ENCODE data around the gene EMC9. TPM values are rescaled to one million over a fixed set of nuclear protein-coding genes. Genes with fewer than 3 reads are reported as not detected.

Gene EMC9
- polyA plus RNA-seq, 3 donors: 19.8 to 29.7 (median 21.1) TPM

DNA sequence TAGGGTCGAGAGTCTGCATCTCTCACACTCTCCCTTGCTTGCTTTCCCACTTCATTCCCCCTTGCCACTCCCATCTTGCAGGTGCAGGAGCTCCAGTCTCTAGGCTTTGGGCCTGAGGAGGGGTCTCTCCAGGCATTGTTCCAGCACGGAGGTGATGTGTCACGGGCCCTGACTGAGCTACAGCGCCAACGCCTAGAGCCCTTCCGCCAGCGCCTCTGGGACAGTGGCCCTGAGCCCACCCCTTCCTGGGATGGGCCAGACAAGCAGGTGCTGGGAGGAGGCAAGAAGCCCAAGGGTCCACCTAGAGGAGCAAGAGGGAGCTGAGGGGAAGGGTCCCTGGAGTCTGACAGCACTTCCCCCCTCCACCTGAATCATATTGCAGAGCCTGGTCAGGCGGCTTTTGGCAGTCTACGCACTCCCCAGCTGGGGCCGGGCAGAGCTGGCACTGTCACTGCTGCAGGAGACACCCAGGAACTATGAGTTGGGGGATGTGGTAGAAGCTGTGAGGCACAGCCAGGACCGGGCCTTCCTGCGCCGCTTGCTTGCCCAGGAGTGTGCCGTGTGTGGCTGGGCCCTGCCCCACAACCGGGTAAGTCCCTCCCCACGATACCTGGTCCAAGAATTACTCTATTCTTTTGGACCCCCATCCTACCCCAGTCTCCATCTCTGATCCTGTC is 10.2 kb upstream of the EMC9 start:
- no peak for DNase-seq

DNA sequence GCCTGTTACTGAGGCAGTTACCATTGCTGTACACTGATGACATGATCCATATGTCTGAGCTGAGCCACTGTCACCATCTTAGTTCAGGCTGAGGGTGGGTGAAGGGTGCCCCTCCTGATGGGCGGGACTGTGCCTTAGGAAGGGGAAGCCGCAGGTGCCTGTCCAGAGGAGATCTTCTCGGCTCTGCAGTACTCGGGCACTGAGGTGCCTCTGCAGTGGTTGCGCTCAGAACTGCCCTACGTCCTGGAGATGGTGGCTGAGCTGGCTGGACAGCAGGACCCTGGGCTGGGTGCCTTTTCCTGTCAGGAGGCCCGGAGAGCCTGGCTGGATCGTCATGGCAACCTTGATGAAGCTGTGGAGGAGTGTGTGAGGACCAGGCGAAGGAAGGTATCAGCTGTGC is 9.6 kb upstream of the EMC9 start:
- DNase-seq: no peak

DNA sequence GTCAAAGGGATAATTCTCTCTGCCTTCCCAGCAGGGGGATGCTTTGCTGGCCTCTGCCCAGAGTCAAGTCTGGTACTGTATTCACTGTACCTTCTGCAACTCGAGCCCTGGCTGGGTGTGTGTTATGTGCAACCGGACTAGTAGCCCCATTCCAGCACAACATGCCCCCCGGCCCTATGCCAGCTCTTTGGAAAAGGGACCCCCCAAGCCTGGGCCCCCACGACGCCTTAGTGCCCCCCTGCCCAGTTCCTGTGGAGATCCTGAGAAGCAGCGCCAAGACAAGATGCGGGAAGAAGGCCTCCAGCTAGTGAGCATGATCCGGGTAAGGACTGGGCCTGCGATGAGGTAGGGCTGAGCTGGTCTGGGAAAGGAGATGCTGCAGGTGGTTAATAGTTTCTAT is 9.2 kb upstream of the EMC9 start:
- DNase-seq: no peak

DNA sequence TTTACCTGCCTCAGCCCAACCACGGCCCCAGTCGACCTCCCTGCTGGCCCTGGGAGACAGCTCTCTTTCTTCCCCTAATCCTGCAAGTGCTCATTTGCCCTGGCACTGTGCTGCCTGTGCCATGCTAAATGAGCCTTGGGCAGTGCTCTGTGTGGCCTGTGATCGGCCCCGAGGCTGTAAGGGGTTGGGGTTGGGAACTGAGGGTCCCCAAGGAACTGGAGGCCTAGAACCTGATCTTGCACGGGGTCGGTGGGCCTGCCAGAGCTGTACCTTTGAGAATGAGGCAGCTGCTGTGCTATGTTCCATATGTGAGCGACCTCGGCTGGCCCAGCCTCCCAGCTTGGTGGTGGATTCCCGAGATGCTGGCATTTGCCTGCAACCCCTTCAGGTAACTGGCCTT is 8.7 kb upstream of the EMC9 start:
- DNase-seq: no peak

DNA sequence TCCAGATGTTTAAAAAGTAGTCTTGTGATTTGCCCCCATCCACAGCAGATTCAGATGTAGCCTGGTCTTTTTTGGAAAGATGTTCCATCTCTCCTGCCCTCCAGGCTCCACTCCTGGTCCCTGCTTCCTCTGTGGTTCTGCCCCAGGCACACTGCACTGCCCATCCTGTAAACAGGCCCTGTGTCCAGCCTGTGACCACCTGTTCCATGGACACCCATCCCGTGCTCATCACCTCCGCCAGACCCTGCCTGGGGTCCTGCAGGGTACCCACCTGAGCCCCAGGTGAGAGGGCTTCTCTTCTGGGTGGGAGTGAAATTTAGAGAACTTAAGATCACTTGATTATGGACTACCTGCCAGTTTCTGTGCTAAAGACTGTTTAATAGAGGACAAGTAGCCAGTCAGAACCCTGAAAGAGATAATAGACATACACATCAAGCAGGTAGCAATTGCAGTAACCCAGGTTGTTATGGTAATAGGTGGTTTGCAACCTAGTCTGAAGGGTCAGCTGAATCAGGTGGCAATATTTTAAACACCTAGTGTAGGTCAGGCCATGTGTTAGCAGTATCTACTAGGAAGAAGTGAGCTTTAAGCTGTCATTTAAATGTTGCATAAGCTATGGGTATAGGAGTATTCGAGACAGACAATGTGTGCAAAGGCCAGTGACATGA is 8.0 kb upstream of the EMC9 start:
- DNase-seq: no peak

DNA sequence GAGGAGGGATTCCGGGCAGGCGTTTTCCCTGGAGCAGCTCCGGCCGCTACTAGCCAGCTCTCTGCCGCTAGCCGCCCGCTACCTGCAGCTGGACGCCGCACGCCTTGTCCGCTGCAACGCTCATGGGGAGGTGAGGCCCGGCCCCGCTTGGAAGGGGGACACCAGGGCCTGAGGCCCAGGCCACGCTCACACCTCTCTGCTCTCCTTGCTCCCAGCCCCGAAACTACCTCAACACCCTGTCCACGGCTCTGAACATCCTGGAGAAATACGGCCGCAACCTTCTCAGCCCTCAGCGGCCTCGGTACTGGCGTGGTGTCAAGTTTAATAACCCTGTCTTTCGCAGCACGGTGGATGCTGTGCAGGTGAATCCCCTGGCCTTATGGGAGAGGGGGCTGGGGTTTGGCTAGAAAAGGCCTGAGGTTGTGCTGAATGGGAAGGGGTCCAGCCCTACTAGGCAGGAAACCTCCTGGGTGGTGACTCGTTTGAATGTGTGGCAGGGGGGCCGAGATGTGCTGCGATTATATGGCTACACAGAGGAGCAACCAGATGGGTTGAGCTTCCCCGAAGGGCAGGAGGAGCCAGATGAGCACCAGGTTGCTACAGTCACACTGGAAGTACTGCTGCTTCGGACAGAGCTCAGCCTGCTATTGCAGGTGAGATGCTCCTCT is 6.5 kb upstream of the EMC9 start:
- no peak for DNase-seq

DNA sequence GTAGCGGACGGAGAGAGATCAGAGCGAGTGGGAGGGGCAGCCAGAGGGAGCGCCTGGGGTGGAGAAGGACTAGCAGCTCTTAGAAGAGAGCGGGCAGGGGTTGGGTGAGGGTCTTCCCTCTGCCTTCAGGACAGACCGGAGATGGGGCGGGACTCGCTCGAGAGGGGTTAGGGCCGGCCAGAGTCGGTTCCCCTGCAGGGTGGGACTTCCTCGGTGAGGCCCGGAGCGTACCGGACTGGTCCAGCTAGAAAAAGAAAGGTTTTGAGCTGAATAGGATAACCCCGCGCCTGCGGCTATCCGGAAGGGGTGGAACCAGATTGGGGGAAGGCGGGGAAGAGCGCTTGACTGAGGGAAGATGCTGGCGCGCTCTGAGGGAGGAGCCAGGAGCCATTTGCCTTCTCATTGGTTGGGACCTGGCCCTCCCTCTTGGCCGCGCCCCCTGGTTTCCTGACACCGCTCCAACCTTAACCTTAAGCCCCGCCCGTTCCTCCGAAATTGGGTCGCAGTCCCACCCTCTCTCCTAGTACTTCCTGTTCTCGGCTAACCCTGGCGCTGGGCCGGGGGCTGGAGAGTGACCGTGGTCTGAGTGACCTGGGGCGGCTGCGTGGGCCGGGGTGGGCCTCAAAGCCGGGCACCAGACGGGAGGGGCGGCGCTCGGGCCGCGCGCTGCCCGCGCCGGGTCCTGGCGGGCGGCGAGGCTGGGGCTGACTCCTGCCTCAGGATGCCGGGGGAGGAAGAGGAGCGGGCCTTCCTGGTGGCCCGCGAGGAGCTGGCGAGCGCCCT is 5.8 kb upstream of the EMC9 start, which contains the start of gene RNF31:
RNF31 (plus strand) TSS at position 521 of the 783 bp plus-strand sequence; CDS start at position 722, 201 bp downstream.
- DNase-seq: peak; percentile 99

DNA sequence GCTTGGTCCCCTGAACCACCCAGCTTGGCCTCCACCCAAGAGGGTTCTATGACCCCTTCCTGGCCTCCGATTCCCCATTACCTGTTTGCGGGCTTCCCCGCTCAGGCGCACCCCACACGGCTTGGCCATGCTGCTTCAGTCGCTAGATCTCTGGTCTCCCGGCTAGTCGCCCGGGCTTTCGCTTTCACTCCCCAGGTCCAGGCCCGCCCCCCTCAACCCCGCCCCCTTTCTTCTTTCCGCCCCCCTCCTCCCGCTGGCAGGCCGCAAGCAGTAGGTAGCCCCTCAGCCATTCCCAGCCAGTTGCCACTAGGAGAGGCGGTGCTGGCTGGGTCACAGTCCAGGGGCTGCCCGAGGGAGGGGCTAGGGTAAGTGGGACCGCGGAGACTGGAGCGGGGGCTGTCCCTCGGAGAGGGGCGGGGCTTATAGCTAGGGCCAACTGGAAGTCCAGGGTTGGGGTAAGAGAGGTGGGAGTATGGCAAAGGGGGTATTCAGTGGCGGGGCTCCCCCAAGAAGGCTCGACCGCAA is 5.1 kb upstream of the EMC9 start, which contains the start of gene PSME2:
PSME2 (minus strand) TSS at position 158 of the 525 bp plus-strand sequence; CDS start at position 129, 29 bp downstream.
- DNase-seq: peak; percentile 98

DNA sequence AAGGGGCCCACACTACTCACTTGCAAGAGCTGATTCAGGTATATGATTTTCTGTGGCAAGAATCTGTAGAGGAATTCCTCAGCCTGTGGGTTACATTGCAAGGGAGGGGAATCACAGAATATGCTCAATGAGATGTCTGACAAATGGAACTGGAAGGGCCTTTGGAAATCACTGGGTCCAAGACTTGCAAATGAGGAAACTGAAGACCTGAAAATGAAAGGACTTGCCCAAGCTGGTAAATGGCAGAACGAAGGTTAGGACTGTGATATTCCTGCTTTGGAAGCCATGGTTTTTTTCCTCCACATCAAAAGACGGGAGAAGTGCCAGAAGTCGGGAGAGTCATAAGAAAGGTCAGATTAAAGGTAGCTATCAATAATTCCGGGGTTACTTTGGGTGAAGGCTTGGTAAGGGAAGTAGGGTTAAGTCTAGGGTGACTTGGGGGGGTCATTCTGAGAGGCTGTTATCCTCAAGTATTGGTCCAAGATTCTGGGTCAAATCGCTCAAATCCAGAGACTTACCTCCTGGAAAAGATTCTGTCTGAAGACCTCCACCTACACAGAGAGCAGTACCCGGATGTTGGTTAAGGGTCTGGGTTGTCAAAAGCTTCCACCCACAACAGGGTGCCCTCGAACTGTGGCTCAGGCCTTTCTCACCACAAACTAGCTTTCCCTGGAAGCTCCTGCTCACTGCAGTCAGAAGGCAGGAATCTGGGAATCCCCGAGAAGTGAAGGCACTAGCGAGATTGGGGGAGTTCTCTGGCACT is 4.5 kb upstream of the EMC9 start:
- no peak for DNase-seq

DNA sequence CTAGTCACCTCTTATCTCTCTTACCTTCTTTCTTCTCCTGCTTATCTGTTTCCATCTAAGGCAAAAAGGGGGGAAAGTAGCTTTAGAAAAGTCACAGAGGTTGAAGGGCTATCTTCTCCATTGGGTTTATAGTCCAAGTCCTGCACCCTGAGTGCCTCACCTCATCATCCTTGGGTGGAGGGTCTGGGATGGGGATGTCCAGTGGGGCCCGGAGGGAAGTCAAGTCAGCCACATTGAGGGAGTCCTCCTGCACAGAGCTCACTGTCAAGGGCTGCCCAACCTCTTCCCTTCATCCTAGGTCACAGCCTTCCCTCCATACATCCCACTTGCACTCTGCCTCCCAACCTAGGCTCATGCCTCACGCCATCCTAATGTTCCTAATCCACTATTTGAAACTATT is 3.8 kb upstream of the EMC9 start:
- DNase-seq: no peak

DNA sequence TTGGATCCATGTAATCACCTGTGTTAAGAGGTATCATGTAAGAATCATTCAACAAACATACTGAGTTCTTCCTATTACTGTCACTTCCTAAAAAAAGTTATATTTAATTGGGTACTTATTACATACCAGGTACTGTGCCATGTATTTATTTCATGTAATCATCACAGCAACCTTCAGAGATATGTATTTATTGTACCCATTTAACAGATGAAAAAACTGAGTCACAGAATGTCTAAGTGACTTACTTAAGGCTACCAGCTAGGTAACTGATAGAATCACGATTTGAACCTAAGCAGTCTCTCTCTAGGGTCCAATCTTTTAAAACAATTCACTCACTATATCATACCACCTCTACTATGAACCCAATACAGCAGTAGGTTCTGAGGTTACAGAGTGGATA is 3.1 kb upstream of the EMC9 start:
- DNase-seq: no peak

DNA sequence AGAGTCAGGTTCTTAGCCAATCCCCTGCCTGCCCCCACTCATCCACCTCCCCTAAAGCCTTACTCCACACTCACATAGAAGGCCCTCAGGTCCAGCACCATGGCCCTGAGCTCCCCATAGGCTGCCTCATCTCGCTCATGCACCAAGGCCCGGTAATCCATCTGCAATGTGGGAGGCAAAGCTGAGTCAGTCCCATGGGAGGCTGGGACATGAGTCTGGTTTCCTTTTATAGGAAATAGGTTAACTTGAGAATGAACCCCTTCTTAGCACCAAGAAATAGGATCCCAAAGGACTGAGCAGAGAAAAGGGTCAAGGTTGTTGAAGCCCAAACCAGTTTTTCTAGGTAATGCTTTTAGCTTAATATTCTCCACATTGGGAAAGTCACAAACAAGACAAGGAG is 2.1 kb upstream of the EMC9 start:
- no peak for DNase-seq

DNA sequence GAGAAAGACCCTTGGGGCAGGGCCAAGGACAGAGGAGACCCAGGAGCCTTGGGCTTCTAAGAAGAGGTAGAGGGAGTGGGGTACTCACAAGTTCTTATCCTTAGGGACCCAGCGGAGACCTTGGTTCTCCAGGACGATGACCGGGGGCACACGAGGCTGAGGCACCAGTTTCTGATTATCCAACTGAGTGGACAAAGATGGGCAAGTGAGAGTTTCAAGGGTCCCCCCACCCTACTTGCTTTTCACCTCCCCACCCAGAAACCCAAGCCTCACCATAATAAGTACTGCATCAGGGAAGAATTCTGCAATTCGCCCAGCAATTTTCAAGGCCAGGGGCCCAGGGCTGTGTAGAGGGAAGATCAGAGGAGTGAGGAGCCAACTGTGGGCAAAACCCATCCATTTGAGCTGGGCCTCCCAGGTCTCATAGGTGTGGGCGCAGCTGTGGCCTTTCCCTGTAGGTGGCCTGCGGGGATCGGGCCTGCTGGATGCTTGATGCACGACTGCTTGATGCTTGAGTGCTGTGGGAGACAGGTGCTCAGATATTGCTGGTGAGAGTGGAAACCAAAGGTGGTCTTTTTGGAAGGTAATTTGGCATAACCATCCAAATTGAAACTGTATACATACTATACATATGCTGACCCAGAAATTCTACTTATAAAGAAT is 2.0 kb downstream of the EMC9 start:
- DNase-seq: no peak

DNA sequence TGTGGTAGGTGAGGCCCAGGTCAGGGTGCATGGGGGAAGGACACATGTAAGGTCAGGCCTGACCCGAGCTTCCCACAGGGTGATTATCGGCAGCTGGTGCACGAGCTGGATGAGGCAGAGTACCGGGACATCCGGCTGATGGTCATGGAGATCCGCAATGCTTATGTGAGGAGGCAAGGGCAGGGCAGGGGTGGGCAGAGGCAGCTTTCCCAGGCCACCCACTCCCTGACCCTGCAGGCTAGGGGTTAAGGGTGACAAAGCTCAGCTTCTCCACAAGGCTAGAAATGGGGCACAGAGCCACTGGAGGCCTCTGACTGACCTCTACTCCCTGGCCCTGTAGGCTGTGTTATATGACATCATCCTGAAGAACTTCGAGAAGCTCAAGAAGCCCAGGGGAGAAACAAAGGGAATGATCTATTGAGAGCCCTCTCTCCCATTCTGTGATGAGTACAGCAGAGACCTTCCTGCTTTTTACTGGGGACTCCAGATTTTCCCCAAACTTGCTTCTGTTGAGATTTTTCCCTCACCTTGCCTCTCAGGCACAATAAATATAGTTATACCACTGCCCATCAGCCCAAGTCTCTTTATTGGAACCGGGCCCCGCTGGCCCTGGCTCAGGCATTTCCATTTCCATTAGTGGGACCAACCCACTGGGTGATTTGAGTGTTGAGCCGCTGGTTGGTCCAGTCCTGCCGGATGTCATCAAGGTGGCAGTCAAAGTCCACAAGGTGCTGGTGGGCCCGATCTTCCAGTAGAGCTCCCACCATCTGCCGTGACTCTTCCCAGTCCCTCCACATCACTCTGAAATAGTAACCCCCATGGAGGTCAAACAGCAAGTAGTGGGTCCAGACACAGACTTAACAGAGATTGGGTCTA is 2.8 kb downstream of the EMC9 start:
- no peak for DNase-seq

DNA sequence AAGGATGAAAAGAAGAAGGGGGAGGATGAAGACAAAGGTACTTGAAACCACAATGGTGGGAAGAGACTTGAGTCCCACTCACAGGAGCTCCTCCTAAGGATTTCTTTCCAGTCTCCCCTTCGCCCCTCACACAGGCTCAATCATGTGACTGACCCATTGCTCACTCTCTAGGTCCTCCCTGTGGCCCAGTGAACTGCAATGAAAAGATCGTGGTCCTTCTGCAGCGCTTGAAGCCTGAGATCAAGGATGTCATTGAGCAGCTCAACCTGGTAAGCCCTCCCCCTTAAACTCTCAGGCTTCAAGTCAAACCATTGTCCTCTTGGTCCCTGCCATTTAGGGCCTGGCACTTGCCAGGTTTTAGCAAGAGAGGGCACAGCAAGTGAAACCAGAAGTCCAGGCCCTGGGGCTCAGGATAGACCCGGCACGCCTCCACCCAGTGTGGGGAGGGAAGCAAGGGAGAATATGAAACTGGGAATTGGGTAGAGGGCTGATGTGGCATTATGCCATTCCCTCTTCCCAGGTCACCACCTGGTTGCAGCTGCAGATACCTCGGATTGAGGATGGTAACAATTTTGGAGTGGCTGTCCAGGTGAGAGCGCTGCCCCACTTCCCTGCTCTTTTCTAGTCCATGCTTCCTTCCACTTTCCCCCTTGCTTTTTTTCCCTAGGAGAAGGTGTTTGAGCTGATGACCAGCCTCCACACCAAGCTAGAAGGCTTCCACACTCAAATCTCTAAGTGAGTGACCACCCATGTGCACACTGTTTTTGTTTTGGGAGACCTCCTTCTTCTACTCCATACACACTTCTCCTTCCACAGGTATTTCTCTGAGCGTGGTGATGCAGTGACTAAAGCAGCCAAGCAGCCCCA is 3.6 kb downstream of the EMC9 start:
- DNase-seq: no peak

DNA sequence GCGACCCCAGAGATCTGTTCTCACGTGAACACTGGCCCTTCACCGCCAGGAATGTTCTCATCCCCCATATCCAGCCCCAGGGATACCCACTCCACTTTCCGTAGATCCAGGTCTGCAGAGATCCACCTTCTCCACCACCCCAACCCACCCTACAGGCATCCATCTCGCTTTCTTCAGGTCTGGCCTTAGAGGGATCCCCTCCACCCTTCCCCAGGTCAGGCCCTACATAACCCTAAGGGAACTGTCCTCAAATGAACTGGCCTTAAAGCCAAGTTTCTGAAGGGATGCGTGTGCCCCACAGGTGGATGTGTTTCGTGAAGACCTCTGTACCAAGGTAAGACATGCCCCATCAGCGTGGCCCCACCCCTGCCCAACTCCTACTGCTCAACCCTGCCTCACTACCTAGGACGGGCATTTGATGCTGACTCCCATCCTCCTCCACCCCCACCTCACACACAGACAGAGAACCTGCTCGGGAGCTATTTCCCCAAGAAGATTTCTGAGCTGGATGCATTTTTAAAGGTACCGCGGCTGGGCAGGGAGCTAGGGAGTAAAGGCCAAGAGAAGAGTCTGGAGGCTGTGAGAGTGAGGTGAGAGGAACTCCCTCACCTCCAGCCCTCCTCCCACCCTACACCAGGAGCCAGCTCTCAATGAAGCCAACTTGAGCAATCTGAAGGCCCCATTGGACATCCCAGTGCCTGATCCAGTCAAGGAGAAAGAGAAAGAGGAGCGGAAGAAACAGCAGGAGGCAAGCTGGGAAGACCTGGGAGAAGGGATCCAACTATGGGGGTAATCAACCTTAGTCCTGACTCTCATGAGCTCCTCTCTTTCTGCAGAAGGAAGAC is 4.5 kb downstream of the EMC9 start:
- DNase-seq: no peak

DNA sequence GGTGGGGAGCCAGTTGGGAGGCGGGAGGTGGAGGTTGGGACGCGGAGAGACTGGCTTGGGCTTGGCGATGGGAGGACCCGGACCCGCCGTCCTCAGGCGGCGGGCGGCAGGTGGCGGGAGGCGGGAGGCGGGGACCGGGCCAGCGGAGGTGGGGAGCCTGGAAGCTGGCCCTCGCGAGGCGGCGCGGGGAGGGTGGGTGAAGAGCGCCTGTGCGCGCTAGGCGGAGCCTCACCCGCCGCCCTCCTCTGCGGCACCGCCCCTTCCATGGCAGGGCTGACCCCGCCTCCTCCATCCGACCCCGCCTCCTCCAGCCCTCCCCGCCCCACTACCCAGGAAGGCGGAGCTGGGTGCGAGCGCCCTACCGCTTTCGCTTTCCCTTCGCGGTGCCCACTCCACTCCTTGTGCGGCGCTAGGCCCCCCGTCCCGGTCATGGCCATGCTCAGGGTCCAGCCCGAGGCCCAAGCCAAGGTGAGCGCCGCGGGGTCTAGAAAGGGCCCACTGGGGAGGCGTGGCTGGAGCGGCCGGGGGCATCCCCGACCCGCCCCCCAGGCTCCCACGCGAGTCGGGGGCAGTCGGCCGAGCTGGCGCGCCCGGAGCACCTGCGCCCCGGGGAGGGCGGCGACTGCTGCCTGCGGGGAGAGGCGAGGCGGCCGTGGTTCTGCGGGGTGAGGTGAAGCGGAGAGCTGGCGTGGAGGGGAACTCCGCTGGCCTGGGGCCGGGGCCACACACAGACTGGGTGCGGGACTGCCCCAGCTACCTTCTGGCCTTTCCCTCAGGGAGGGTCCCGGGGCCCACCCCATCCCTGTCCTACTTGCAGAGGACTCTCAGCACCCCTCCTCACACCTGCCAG is 5.3 kb downstream of the EMC9 start, which contains the start of gene PSME1:
PSME1 (plus strand) TSS at position 361 of the 850 bp plus-strand sequence; CDS start at position 430, 69 bp downstream.
- DNase-seq: peak; percentile 90
